Astrocyte (in vitro differentiated cells and primary cell): ENCODE results near the gene IL9.

Source experiments
- EZH2 ChIP-seq: IDR thresholded peaks from 2 replicates; pipeline ENCODE4 v1.6.1; 2012; ENCODE audit warnings: mild to moderate bottlenecking, low read length, inconsistent platforms; ENCODE audit not compliant: insufficient read depth
- TF ChIP-seq, protein P1 (sequence below): IDR thresholded peaks from 2 replicates; pipeline ENCODE4 v1.5.1; 2011; ENCODE audit warnings: low read depth, mild to moderate bottlenecking, inconsistent platforms, low read length, moderate library complexity; ENCODE audit not compliant: insufficient read depth

DNA sequence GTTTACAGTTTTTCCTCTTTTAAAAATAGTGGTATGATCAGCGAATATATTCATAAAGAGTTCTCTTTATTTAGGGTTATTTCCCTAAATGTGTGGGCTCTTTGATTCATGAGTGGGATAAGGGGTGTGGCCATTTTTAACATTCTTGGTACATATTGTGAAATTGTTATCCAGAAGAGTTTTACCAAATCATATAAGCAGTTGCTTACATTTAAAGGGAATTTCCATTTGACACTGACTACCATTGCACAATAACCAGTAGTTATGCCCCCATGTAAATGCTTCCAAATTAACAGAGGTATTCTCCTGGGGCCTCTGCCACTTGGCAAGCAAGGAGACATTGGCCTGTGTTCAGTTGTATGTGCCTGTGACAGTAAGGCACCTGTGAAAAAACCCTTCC lies 34.0 kb downstream of the IL9 start:
- no peak for TF ChIP-seq EZH2
- TF ChIP-seq, protein P1, sequence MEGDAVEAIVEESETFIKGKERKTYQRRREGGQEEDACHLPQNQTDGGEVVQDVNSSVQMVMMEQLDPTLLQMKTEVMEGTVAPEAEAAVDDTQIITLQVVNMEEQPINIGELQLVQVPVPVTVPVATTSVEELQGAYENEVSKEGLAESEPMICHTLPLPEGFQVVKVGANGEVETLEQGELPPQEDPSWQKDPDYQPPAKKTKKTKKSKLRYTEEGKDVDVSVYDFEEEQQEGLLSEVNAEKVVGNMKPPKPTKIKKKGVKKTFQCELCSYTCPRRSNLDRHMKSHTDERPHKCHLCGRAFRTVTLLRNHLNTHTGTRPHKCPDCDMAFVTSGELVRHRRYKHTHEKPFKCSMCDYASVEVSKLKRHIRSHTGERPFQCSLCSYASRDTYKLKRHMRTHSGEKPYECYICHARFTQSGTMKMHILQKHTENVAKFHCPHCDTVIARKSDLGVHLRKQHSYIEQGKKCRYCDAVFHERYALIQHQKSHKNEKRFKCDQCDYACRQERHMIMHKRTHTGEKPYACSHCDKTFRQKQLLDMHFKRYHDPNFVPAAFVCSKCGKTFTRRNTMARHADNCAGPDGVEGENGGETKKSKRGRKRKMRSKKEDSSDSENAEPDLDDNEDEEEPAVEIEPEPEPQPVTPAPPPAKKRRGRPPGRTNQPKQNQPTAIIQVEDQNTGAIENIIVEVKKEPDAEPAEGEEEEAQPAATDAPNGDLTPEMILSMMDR = no peak
